DMS 273 (cell line): Measurements from ENCODE around the gene FBXO47.

Experiments
- DNase-seq: peaks from one replicate; lab custom pipeline; 2025; ENCODE audit not compliant: unreplicated experiment; lab: John Stamatoyannopoulos, UW

Gene FBXO47, protein sequence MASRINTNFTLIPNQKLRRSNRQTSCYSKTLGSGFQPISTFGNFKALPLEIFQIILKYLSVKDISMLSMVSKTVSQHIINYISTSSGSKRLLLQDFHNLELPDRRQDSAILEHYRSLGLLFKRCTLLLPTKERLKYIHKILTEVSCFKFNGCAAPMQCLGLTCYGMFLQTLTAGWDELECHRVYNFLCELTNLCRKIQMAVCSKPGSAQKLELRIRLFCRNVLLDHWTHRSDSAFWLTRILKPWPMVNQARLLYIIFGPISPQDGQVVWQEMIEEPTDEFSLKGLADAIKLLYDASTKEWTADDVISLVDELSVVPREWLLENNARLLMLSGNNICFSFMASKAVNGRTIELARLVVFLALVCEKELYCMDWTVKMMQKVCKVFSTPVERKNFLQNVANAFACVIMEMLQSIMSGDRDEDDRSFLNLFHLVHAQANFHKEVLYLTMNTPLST

DNA sequence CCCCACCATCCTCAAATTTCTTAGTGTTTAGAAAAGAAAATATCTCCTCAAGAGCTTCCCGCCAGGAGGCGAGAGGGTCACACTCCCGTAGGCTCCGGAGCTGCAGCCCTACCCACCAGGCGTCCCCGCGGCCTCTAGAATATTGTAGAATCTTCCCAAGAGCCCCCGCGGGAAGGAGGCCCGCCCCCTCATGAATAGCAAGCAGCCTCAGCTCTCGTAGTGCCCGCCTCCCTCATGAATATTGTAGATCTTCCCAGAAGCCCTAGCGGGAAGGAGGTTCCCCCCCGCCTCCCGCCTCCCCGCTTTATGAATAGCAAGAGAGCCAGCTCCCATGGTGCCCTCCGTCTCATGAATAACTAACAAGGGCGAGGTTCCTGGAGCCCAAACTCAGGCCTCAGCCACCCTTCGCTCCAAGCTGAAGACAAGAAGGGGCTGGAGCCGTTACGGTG is at the start of gene FBXO47:
FBXO47 (minus strand) TSS at position 114 of the 449 bp plus-strand sequence. CDS start 4,378 bp downstream, outside the sequence.
- DNase-seq: no peak

DNA sequence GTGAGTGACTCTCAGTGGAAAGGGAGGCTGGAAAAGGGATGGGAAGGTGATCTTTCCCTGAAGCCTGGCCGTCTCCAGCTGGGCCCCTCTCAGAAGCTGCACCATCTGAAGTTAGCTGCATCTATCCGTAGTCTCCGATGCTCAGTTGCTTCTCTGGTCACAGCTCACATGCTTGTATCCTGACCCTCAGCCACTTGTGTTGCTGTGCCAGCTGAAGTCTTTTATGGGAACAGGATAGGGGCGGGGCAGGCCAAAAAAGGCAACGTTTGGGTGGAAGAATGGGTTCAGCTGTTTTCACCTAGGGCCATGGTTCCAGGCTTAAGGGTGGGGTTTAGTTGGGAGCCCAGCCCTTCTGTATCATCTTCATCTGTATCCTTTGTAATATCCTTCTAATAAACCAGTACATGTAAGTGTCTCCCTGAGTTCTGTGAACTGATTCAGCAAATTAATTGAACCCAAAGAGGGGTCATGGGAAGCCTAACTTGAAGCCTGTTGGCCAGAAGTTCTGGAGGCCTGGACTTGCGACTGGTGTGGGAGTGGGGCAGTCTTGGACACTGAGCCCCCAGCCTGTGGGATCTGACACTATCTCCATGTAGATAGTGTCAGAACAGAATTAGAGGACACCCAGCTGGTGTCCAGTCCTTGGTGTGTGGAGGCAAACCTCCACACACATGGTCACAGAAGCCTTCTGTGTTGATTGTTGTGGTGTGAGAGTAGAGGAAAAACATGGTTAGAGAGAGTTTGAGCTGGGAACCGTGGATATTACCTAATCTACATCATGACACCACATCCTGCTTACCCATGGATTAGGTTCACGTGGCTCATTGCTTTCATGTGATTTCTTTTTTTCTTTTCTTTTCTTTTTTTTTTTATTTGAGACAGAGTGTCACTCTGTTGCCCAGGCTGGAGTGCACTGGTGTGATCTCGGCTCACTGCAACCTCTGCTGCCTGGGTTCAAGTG is 49.3 kb upstream of the FBXO47 start:
- DNase-seq: no peak

DNA sequence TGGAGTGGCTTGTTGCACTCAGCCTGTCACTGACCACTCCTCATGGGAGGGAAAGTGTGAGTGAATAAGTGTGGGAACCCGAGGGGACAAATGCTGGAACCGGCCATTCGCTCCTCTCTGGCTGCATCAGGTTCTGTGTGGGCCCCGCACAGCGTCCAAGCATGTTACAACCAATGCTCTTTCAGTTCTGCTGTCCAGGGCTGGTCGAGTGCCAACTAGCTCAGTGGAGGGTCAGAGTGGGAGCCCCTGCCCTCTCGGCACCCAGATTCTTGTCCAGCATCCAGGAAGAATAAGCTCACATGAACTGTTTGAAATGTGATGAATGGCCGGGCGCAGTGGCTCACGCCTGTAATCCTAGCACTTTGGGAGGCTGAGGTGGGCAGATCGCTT is 48.3 kb upstream of the FBXO47 start:
- no peak for DNase-seq

DNA sequence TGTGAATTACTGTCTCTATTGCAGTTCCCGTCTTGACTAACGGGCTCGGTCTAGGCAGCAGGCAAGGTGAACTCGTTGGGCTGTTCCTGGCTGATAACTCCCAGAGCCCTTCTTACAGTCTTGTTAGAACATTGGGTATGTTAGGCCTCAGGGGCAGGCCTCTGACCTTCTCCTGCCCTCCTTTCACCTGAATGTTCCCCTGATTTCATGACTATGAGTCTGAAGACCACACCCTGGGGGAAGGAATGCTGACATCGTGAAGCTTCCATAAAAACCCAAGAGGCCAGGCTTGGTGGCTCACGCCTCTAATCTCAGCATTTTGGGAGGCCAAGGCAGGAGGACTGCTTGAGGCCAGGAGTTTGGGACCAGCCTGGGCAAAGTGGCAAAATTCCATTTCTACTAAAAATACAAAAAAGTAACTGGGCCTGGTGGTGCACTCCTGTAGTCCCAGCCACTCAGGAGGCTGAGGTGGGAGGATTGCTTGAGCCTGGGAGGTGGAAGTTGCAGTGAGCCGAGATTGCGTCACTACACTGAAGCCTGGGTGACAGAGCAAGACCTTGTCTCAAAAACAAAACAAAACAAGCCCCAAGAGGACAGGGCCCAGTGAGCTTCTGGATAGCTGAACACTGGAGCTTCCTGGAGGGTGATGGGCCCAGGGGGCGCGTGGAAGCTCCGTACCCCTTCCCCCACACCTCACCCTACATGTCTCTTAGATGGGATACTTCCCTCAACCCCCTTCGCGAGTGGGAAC is 47.8 kb upstream of the FBXO47 start:
- DNase-seq: no peak

DNA sequence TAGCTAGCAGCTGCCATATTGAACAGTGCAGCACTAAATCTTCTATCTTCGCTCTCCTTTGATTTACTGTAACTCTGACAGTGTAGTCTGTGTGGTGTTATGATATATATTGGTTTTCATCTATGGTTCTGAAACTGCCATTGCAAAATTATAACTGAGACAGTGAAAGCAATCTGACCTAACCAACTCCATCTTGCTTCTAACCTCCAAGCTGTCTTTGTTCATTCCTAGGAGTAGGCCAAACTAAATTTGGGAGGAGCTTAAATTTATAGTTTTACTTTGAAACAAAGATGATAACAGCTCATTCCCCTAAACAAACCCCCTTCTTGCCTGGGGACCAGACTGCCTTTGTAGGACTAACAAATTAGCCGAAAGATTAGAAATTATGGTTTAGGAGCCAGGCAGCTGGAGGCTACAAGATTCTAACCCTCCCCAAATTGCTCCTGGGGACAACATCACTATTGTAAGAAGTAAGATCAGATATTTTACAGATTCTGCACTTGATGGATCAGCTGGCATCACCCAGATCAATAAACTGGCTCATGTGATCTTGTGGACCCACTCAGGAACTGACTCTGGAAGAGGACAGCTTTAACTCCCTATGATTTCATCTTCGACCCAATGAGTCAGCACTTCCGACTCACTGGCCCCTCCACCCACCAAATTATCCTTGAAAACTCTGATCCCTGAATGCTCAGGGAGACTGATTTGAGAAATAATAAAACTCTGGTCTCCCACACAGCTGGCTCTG is 47.0 kb upstream of the FBXO47 start:
- no peak for DNase-seq

DNA sequence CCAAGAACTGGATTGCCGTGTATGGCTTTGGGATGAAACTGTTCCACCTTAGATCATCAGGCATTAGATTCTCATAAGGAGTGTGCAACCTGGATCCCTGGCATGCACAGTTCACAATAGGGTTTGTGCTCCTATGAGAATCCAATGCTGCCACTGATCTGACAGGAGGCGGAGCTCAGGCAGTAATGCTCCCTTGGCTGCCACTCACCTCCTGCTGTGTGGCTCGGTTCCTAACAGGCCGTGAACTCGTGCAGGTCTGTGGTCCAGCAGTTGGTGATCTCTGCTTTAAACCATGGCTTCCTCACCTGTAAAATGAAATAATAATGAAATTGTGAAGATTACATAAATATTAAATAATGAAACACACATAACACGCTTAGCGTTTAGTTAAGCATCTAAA is 45.5 kb upstream of the FBXO47 start:
- DNase-seq: no peak

DNA sequence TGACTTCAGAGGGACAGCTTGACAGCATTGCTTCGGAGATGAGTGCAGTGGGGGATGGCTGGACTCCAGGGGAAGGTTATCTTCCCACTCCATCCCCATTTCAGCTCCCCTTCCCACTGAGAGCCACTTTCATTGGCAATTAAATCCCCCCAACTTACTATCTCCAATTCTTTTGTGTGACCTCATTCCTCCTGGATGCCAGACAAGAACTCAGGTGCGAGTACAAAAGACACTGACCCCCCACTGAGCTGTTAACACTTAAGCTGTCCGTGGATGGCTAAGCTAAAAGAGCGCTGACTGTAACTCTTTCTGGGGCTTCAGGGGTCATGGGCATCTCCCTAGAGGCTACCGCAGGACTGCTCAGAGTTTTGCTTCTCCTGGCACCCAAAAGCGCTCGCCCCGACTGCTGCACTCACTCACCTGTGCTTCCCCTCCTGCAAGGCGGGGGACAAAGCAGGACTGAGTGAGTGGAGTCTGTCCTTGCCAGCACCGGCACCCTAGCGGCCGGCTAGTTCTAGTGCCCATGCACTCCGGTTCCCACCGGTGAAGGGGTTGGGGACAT is 44.8 kb upstream of the FBXO47 start:
- DNase-seq: no peak

DNA sequence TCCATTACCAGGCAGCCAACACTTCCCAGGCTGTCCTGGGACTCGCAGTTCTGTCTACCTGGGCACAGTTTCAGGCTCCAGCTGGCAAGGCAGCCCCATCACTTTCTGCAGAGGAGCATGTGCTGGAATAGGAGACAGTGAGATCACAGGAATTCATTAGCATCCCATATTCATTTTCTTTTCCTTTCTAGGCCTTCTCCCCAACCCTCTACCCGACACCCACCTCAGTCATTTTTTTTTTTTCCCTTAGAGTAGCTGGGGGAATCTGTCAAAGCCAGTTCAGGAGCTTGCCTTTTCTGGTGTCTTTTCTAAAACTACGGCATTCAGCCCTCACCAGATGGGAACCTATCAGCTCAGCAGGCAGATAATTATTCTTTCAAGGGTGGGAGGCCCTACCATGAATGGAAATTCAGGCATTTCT is 42.4 kb upstream of the FBXO47 start:
- peak; percentile 67 for DNase-seq

DNA sequence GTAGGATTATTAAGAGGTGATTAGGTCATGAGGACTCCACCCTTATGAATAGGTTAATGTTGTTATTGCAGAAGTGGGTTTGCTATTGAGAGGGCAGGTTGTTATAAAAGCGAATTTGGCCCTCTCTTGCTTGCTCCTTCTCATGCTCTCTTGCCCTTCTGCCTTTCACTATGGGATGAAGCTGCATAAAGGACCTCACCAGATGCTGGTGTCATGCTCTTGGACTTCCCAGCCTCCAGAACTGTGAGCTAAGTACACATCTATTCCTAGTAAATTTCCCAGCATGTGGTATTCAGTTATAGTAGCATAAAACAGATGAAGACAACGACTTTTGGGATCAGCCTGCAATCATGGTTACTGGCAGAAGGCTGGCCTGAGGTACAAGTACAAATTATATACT is 41.4 kb upstream of the FBXO47 start:
- no peak for DNase-seq

DNA sequence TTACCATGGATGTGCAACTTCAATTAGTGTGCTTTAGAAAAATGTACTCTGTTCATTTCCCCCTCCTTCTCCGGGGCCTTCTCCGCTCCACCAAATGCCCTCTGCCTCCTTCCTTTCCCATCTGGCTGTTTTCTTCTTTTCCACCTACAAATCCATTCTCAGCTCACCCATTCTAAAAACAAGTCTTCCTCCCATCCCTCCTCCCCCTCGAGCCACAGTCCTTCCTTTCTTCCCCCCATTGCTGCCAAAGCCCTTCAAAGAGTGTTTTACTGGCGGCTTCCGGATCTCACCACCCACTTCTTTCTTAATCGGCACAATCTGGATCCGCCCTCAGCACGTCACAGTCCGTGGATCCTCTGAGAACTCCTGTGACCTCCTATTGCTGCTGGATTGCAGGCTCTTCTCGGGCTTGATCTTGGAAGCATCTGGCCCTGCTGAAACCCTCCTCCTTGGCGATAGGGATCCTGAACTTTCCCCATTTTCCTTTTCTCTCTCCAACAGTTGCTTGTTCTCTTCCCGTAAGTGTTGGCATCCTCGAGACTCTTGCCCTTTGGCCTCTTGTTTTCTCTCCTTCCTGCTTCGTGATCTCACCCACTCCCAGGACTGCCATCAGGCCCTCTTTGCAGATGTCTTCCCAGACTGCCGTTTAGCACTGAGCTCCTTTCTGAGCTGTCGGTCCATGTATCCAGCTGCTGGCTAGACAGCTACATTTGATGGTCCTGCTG is 36.0 kb upstream of the FBXO47 start:
- DNase-seq: no peak

DNA sequence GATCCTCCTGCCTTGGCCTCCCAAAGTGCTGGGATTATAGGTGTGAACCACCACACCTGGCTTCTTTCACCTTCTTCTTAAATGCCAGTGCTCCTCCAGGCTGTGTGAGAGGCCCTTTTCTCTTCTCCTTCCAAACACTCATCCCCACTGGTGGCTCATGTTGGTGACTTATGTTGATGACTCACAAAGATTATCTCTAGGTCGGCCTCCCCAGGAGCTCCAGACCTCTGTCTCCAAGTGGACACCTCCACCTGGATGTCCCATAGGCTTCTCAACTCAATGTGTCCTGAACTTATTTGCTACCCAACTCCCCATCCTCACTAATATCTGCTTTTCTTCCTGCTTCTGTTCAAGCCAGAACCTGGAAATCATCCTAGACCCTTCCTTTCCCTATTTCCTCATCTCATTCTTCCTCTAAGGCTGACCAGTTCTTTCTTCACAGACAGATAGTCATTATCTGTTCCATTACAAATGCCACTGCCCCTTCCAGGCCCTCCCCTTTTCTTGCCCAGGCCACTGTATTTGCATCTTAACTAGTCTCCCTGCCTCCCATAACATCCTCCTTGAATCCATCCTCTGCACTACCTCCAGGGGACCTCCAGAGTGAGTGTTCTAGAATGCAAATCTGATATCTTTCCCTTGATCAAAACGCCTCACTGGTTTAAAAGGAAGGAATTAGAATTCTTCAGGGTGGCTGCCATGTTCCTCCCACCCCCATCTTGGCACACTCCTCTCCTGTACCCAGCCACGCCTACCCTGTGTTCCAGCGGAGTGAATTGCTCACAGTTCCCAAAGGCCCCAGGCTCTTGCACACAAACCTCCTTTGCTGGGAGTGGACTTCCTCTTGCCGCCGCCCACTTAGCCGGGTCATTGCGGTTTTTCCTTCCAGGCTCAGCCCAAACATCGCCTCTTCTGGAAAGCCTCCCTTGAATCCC is 34.8 kb upstream of the FBXO47 start:
- no peak for DNase-seq

DNA sequence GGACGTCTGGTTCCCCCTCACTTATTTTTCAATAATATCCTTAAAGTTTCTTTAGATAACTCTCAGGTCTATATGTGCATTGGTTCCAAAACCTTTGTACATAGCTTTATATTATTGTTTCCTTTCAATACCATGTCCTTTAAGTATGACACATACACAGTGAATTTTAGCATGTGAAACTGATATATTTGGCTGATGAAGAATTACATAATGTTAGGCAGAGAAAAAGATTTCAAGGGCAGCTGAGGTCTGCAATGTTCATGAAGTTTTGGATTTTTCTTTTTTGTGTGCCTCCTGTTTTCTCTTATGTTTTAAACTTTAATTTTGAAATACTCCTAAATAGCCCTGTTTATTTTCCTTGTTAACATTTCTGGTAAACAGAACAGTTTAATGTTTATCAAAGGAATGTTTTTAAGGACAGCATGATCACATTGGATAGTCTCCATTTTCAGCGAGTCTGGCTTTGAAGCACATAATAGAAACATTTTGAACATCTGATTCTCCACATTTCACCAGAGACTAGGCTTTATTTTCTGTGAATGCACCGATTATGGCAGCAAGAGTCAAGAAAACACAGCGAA is 32.9 kb upstream of the FBXO47 start:
- no peak for DNase-seq

DNA sequence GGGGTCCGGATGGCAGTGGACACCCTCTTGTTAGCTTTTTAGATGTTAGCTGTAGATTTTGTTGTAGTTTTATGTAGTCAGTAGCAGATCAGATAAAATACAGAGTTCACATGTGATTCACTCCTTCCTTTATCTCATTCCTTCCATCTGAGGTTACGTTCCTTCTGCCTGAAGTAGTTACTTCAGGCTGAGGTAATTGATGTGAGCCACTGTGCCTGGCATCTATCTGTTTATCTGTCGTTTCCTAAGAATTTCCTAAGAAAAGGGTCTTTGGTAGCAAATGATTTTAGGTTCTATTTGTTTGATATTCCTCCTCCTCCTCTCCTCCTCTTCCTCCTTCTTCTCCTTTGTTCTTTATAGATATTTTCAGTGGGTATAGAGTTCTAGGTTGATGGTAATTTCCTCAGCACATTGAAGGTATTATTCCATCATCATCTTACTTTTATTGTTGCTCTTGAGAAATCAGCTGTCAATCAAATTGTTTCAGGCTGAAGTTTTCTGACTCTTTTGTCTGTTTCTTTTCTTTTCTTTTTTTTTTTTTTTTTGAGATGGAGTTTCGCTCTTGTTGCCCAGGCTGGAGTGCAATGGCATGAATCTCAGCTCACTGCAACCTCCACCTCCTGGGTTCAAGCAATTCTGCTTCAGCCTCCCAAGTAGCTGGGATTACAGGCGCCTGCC is 29.6 kb upstream of the FBXO47 start:
- DNase-seq: no peak

DNA sequence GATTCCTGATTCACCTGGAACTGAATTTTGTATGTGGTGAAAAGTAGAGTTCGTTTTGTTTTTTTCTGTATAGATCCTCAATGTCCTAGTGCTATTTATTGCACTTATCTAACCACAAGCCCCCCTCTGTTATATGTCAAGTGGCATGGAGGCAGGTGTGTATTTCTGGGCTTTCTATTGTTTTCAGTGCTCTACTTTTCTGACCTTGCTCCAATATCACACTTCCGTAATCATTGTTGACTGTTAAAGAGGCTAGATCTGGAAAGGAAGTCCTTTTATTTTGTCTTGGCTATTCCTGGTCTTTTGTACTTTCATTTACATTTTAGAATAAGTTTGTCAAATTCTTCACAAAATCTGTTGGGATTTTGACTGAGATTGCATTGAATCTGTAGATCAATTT is 26.8 kb upstream of the FBXO47 start:
- no peak for DNase-seq

DNA sequence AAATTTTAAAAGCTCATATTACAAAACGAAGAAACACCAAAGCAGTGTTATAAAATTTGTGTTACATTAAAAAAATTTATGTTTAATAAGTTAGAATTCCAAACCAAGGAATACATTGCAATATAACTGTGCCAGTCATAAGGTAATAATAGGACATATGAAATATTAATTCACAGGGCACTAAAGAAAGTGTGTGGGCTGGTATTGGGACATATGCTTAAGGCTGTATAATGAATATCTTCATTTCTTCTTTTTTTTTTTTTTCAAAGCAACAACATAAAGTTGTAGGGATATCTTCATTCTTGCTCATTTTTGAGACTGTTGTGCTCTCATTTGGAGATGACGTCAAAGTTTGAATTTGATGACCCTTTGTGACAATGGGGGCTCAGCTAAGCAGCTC is 17.5 kb upstream of the FBXO47 start:
- DNase-seq: no peak

DNA sequence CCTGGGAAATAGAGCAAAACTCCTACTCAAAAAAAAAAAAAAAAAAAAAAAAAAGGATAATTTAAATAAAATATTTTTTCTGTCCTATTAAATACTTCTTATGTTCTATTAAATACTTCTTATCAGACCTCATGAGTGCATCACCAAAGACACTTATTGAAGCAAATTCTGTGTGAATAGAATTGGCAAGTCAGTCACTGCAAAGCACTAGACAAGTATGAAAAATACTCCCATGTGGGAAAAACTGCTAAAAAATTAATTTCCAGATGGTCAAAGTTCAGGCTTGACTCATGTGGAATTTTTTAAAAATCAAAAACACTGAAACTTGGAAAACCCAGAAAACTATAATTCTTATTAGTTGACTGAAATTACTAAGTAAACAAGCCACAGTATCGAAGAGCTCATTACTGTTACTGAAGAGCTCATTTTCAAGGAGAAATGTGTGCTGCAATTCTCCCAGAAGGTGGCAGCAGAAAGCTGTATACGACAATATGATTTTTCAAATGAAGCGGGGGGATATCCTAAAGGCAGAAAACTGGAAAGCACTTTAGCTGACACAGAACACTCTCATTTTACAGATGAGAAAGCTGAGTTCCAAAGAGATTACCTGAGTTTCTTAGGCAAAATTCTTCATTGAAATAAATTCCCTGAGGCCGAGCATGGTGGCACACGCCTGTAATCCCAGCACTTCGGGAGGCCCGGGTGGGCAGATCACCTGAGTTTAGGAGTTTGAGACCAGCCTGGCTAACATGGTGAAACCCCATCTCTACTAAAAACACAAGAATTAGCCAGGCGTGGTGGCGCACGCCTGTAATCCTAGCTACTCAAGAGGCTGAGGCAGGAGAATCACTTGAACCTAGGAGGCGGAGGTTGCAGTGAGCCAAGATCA is 15.9 kb upstream of the FBXO47 start:
- peak; percentile 84 for DNase-seq
